HCT116 (cell line): Measurements from ENCODE around the gene PDCD1LG2. TPM values are rescaled to one million over a fixed set of nuclear protein-coding genes. Genes with fewer than 3 reads are reported as not detected.

Experiments used
- ATAC-seq: fragments of 200-7000 bp; cut with Tn5 transposase; 2 replicates; pipeline ENCODE4 v1.9.1; 2020; ENCODE audit warnings: mild to moderate bottlenecking, moderate library complexity
- BruUV-seq: library from RNA; stranded (reverse); fragments of 400-500 nt; replicated peaks from 2 replicates; lab custom pipeline; 2021; lab: Mats Ljungman, UMichigan
- CTCF ChIA-PET: fragments of 300-600 bp; sonication (Branson Sonifier 250); formaldehyde crosslinking; loops from one replicate; lab custom pipeline; 2021; ENCODE audit warnings: antibody characterized with exemption; lab: Charles Lee
- POLR2A ChIA-PET: fragments of 300-600, 350-600 bp; sonication (Branson Sonifier 250); formaldehyde crosslinking; loops from one replicate; lab custom pipeline; 2021; ENCODE audit warnings: antibody characterized with exemption; lab: Charles Lee
- RAD21 ChIA-PET, 2 experiments: fragments of 300-600 bp; sonication (Branson Sonifier 250); formaldehyde crosslinking; loops; one replicate each; lab custom pipeline; 2023; ENCODE audit warnings: low total read pairs in 2 of 2; ENCODE audit not compliant: uncharacterized antibody in 2 of 2, unreplicated experiment in 2 of 2, low non-redundant PET in 1 of 2; lab: Charles Lee
- DNase-seq: peaks from one replicate; pipeline ENCODE4 v3.0.0-alpha.2; 2010; ENCODE audit warnings: low read depth, low spot score
- H2AFZ ChIP-seq: fragments of 200-600 bp; shearing (Covaris generic), sonication (generic); 2 replicates; pipeline ENCODE4 v1.6.1; 2017; ENCODE audit warnings: low read depth, mixed run types, mixed read lengths, antibody characterized with exemption, low read length; ENCODE audit not compliant: poor library complexity, severe bottlenecking
- H3K27ac ChIP-seq: 2 replicates; pipeline ENCODE4 v1.5.1; 2012; ENCODE audit warnings: low read depth, low read length
- H3K27me3 ChIP-seq: fragments of 200-600 bp; sonication (generic); 2 replicates; pipeline ENCODE4 v1.6.1; 2016; ENCODE audit warnings: mixed run types, low read length, mixed read lengths; ENCODE audit not compliant: insufficient read depth
- H3K36me3 ChIP-seq, 2 experiments: fragments of 200-500 bp in 1 of 2; fragments of 200-600 bp in 1 of 2; sonication (Bioruptor generic) in 1 of 2; sonication (generic) in 1 of 2; 2 replicates each; pipeline versions ENCODE4 v1.5.1 to v1.6.1; 2014 to 2016; ENCODE audit warnings: low read length in 2 of 2, inconsistent platforms in 1 of 2, mixed read lengths in 1 of 2, mixed run types in 1 of 2; ENCODE audit not compliant: insufficient read depth in 2 of 2, control insufficient read depth in 1 of 2
- H3K4me1 ChIP-seq, 2 experiments: fragments of 200-600 bp in 1 of 2; sonication (generic) in 1 of 2; 2 replicates each; pipeline versions ENCODE4 v1.5.1 to v1.6.1; 2012 to 2017; ENCODE audit warnings: low read length in 2 of 2, inconsistent platforms in 1 of 2, mild to moderate bottlenecking in 1 of 2, mixed read lengths in 1 of 2, mixed run types in 1 of 2, moderate library complexity in 1 of 2; ENCODE audit not compliant: insufficient read depth in 2 of 2, control insufficient read depth in 1 of 2
- H3K4me2 ChIP-seq: fragments of 200-600 bp; sonication (generic); 2 replicates; pipeline ENCODE4 v1.6.1; 2017; ENCODE audit warnings: mixed run types, low read length, mixed read lengths
- H3K4me3 ChIP-seq, 2 experiments: fragments of 200-600 bp in 1 of 2; sonication (generic) in 1 of 2; replicated peaks in 1 of 2; 2 replicates each; pipeline ENCODE4 v1.5.1; 2011 to 2016; ENCODE audit warnings: low read length in 2 of 2, control low read depth in 1 of 2, low read depth in 1 of 2, mild to moderate bottlenecking in 1 of 2, mixed read lengths in 1 of 2, mixed run types in 1 of 2
- H3K79me2 ChIP-seq: fragments of 200-600 bp; sonication (generic); 2 replicates; pipeline ENCODE4 v1.6.1; 2017; ENCODE audit warnings: mild to moderate bottlenecking, mixed run types, low read length, moderate library complexity, mixed read lengths; ENCODE audit not compliant: insufficient read depth
- H3K9ac ChIP-seq: fragments of 200-600 bp; sonication (generic); 2 replicates; pipeline ENCODE4 v1.6.1; 2016; ENCODE audit warnings: low read length, mixed read lengths
- H3K9me2 ChIP-seq: fragments of 200-600 bp; sonication (generic), shearing (Covaris generic); 2 replicates; pipeline ENCODE4 v1.6.1; 2017; ENCODE audit warnings: mixed run types, mild to moderate bottlenecking, moderate library complexity; ENCODE audit not compliant: insufficient read depth
- H3K9me3 ChIP-seq, 2 experiments: fragments of 200-500 bp in 1 of 2; fragments of 200-600 bp in 1 of 2; sonication (Bioruptor generic) in 1 of 2; sonication (generic) in 1 of 2; 2 replicates each; pipeline ENCODE4 v1.6.1; 2014 to 2017; ENCODE audit warnings: low read length in 2 of 2, mixed read lengths in 2 of 2, inconsistent platforms in 1 of 2, low read depth in 1 of 2, mild to moderate bottlenecking in 1 of 2, mixed run types in 1 of 2, moderate library complexity in 1 of 2; ENCODE audit not compliant: control insufficient read depth in 1 of 2, insufficient read depth in 1 of 2
- H4K20me1 ChIP-seq: fragments of 200-600 bp; sonication (generic), shearing (Covaris generic); 2 replicates; pipeline ENCODE4 v1.6.1; 2017; ENCODE audit warnings: mixed run types, mild to moderate bottlenecking, moderate library complexity; ENCODE audit not compliant: insufficient read depth
- CTCF ChIP-seq, 3 experiments: fragments of 200-600 bp in 1 of 3; sonication (generic) in 1 of 3; IDR thresholded peaks in 2 of 3; conservative IDR thresholded peaks in 1 of 3; 2 replicates each; pipeline ENCODE4 v1.5.1; 2012 to 2017; ENCODE audit warnings: low read depth in 2 of 3, low read length in 2 of 3, antibody characterized with exemption in 1 of 3, borderline replicate concordance in 1 of 3, control low read depth in 1 of 3, mild to moderate bottlenecking in 1 of 3, mixed read lengths in 1 of 3, mixed run types in 1 of 3, moderate library complexity in 1 of 3; ENCODE audit not compliant: insufficient read depth in 1 of 3
- JUND ChIP-seq: IDR thresholded peaks from 2 replicates; pipeline ENCODE4 v1.6.1; 2012
- POLR2A ChIP-seq: IDR thresholded peaks from 2 replicates; pipeline ENCODE4 v1.7.0; 2011; ENCODE audit warnings: borderline replicate concordance; ENCODE audit not compliant: insufficient read depth, insufficient read length; ENCODE audit errors: extremely low read depth
- REST ChIP-seq: IDR thresholded peaks from 2 replicates; pipeline ENCODE4 v1.6.1; 2012; ENCODE audit warnings: low read depth
- TCF7L2 ChIP-seq: IDR thresholded peaks from 2 replicates; pipeline ENCODE4 v1.7.0; 2011; ENCODE audit warnings: borderline replicate concordance, inconsistent platforms; ENCODE audit not compliant: insufficient read depth, insufficient read length; ENCODE audit errors: extremely low read depth
- YY1 ChIP-seq: IDR thresholded peaks from 2 replicates; pipeline ENCODE4 v1.6.1; 2011; ENCODE audit warnings: low read length, low read depth, moderate library complexity, mild to moderate bottlenecking; ENCODE audit not compliant: insufficient replicate concordance; ENCODE audit errors: extremely low read depth
- intact Hi-C: fragments of 100-400 bp; cut with micrococcal nuclease; formaldehyde crosslinking; loops from 2 replicates; pipeline ENCODE4 v1.10.0; 2022
- total RNA-seq: library from RNA; stranded (reverse); gene quantifications from one replicate; pipeline ENCODE4 v1.2.1, GENCODE V29; 2021; ENCODE audit not compliant: unreplicated experiment

Gene PDCD1LG2
- total RNA-seq, 1 experiment from 2014 or later, result not detected

- TF ChIP-seq REST (no peak), CTCF (IDR thresholded peaks at IDR 0.05 in 2 of 3, conservative IDR thresholded peaks at IDR 0.05 in 1 of 3; ENCODE audit: borderline replicate concordance in 1 of 3, insufficient read depth in 1 of 3, low read depth in 2 of 3, low read length in 2 of 3) (no peak)
Measured at GRCh38 chr9:5480919-5481318, 29.4 kb upstream of the PDCD1LG2 start (continued).

- no peaks in the 10 kb centered on the region for H3K36me3 ChIP-seq
- no peaks in the 10 kb centered on the region for H3K4me1 ChIP-seq
- ATAC-seq, result no peak
- H2AFZ ChIP-seq, result no peak overlapping the region
- no peak overlapping the region for H3K9ac ChIP-seq
- BruUV-seq, result no TSS peak
- no peak overlapping the region for H3K27ac ChIP-seq
- TF ChIP-seq REST, result no peak
- no peak for TF ChIP-seq TCF7L2
- TF ChIP-seq JUND, result no peak
- no peak for TF ChIP-seq YY1
- peak in 2 of 3 experiments; percentile 35 to 42; a peak in 2 of 6 replicates for TF ChIP-seq CTCF (IDR thresholded peaks at IDR 0.05 in 2 of 3, conservative IDR thresholded peaks at IDR 0.05 in 1 of 3; ENCODE audit: borderline replicate concordance in 1 of 3, insufficient read depth in 1 of 3, low read depth in 2 of 3, low read length in 2 of 3)
- TF ChIP-seq POLR2A, result no peak
- intact Hi-C loops, result no loop called here
- H3K4me3 ChIP-seq, result no peak overlapping the region
- ChIA-PET POLR2A (no interaction called here), CTCF (no interaction called here), RAD21 (no interaction called here)
- no peaks in the 10 kb centered on the region for H3K27me3 ChIP-seq
- H4K20me1 ChIP-seq, result no peaks in the 10 kb centered on the region
- H3K4me2 ChIP-seq, result no peak overlapping the region
- no peak for DNase-seq
- no peaks in the 10 kb centered on the region for H3K79me2 ChIP-seq
- H3K9me3 ChIP-seq, result no peaks in the 10 kb centered on the region
- H3K9me2 ChIP-seq, result no peaks in the 10 kb centered on the region
Measured at GRCh38 chr9:5481322-5482040, 28.9 kb upstream of the PDCD1LG2 start.
